ENCODE data around the gene PLXNA1.

- TF ChIP-seq CTCF (tag by site-specific recombination; IDR thresholded peaks at IDR 0.05) (no peak), ZNF548 (tag by site-specific recombination; IDR thresholded peaks at IDR 0.05) (no peak), PBX3 (CRISPR knock-in tag; IDR thresholded peaks at IDR 0.05) (no peak), SP2 (tag by site-specific recombination; IDR thresholded peaks at IDR 0.05) (no peak), ZNF350 (tag by site-specific recombination; IDR thresholded peaks at IDR 0.05) (no peak), ZBTB8A (tag by site-specific recombination; IDR thresholded peaks at IDR 0.05) (no peak), ZBTB11 (tag by site-specific recombination; conservative IDR thresholded peaks at IDR 0.05; ENCODE audit: low read depth) (no peak), ZBTB1 (tag by site-specific recombination; IDR thresholded peaks at IDR 0.05) (no peak), ZNF221 (tag by site-specific recombination; IDR thresholded peaks at IDR 0.05; ENCODE audit: borderline replicate concordance) (no peak), ZNF777 (tag by site-specific recombination; IDR thresholded peaks at IDR 0.05; ENCODE audit: borderline replicate concordance) (no peak), ZBTB17 (tag by site-specific recombination; IDR thresholded peaks at IDR 0.05) (peak; percentile 73; the same call in 1 of the 2 replicates), ZNF112 (tag by site-specific recombination; IDR thresholded peaks at IDR 0.05) (no peak), ZNF214 (tag by site-specific recombination; IDR thresholded peaks at IDR 0.05; ENCODE audit: borderline replicate concordance) (no peak), PATZ1 (tag by site-specific recombination; IDR thresholded peaks at IDR 0.05) (no peak)
These were observed 817 bp upstream of the PLXNA1 start for GRCh38 chr3:126982126-126982470.

All from HEK293 (cell line).